Measurements from ENCODE around the gene LIN9. TPM values are rescaled to one million over a fixed set of nuclear protein-coding genes. Genes with fewer than 3 reads are reported as not detected.

The LIN9 gene
- total and polyA plus RNA-seq, 2 of the 8 experiments (the other 6 are each of a cell fraction or from before 2014, with no cell fraction given) = 5.6 to 12.6 TPM

- no peak for TF ChIP-seq USF2 (IDR thresholded peaks at IDR 0.05; ENCODE audit: low read length)
- no peak for TF ChIP-seq GABPA (IDR thresholded peaks at IDR 0.05; ENCODE audit: borderline replicate concordance, insufficient read depth, low read length)
- TF ChIP-seq TAF7 (optimal IDR thresholded peaks at IDR 0.05; ENCODE audit: borderline replicate concordance, low read depth, low read length) = no peak
These were observed 42.7 kb upstream of the LIN9 start (continued) for GRCh38 chr1:226351709-226352108.

All from H1 (cell line).